GM21367 (cell line): ENCODE data around the gene TBCD.

ENCODE experiments used
- ATAC-seq: cut with Tn5 transposase; IDR thresholded peaks from one replicate; pipeline ENCODE4 v1.9.1; 2021; ENCODE audit not compliant: unreplicated experiment

Gene TBCD

DNA sequence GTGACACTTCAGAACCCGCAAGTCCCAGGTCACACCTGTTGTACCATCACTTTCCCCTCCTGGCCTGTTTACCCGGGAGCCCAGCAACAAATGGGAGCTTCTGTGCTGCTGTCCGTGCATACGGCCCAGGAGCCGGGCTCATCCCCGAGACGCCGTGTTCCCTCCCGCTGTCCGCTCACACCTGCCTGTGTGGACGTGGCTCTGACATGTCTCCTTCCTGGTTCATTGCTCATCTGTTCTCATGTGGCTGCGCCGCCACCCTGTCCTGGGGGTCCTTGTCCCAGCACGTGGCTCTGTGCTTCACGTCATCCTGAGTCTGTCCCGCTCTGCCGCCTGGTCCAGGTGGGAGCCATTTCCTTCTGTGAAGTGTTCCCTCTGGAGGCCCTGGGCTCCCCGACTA is 37.9 kb downstream of the TBCD start:
- no peak for ATAC-seq

DNA sequence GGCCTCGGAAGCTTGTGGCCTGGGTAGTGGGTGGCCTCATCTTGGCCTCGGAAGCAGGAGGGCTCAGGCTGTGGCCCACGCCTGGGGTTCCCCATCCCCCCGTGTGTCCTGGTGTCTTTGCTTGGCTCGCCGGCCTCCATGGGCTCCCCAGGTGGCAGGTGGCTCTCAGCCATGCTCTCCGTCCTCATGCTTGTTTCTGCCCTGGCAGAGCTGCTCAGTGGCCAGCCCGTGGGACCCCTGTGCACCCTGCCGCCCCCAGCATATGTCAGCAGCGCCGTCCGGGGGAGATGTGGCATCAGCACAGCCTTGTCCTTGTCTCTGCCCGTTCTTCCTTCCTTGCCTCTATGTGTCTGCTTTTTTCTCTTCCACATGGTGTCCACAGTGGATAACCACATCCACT is 38.5 kb downstream of the TBCD start:
- no peak for ATAC-seq

DNA sequence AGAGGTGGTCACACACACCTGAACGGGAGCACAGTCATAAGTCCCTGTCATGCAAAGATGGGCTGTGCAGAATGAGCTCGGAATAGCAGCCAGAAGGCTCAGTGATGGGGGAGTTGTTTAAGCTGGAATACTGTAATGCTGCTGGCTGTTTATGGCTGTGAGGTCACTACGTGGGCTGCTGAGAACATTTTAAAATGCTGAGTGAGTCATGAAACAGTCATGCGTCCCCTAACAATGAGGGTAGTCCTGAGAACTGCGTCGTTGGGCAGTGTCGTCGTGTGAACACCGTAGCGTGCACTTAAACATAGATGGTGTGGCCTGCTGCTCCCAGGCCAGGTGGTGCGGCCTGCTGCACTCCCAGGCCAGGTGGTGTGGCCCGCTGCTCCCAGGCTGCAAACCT is 39.7 kb downstream of the TBCD start:
- no peak for ATAC-seq

DNA sequence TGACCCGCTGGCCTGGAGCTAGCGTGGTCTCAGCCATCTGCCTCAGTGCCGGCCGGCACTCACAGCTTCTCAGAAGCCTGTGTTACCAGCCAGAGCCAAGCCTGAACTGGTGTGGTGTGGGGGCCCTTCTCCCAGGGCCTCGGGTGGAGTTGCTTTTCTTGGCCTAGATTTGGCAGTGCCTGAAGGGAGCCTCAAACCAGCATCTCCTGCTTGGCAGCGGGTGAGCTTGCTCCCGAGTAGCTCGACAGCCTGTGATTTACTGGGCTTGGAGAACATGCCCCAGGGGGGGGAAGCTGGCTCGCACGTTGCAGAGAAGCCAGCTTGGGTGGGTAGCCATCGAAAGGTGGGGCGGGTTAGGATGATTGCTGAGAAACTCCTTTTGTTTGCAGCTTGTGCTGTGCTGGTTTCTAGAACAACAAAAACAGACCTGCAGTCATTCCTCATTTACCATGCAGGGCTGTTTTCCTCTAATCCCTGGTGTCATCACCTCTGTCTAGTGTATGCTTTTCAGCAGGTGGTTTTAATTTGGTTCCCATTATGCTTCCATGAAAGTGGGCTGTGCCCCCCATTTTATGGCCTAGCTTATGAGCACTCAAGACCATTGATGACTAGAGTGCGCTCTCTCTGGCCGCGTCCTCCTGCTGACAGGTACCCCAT is 42.2 kb downstream of the TBCD start:
- no peak for ATAC-seq

DNA sequence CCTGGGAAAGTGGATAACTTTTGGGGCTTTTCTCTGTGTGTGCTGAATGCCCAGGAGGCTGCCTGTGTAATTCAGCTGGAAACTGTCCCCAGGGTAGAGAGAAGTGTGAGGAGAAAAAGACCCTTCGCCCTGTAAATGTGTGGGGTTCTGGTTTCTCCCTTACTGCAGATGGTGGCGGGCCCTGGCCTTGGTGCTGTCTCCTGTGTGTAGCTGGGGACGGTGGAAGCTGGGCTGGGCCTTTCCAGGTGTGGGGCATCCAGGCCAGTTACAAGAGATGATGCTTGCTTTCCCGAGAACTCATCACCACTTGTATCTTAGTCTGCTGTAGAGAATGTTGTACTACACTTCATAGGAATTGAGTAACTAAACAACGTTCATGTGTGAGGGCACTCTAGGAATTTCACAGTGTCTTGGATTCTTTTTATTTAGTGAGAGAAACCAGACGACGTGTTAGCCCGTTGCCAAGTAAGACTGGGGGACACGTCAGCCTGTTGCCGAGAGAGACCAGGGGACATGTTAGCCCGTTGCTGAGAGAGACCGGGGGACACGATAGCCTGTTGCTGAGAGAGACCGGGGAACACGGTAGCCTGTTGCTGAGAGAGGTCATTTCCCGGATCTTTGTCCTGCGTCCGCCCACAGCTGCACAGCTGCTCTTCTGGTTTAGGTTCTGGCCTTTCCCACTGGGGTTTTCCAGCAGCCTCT is 43.1 kb downstream of the TBCD start:
- ATAC-seq = no peak

DNA sequence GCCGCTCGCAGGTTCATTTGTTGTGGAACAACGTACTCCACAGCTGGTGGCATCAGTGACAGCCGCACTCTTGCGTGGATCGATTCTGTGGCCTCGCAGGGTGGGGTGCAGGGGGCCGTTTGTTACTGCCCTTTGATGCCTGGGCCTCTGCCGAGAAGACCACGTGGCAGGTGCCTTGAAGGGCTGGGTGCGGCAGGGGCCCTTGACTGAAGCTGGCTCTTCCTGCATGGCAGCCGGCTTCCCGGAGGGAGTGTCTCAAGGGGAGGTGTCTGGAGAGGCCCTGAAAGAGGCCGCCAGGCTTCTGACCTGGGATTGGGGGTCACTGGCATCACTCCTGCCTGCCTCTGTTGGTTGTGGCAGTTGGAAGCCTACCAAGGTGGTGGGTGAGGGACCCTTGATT is 43.8 kb downstream of the TBCD start:
- ATAC-seq = no peak

DNA sequence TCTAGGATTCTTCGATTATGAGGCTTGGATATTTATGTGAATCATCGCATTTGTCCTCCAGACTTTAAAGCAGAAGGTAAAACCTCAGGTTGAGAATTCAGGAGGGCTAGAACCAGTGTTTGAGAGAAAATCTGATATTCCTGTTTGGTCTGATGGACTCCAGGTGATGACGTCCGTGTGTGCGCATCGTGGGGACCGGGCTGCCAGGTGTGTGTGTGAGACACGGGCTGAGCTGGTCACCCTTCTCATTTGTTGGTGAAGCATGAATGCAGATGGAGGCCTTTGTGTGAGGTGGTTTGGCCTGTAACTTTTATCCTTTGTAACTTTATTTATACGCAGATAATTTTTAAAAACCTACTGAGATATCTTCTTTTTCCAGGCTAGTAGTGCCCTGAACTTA is 45.2 kb downstream of the TBCD start:
- ATAC-seq = no peak

DNA sequence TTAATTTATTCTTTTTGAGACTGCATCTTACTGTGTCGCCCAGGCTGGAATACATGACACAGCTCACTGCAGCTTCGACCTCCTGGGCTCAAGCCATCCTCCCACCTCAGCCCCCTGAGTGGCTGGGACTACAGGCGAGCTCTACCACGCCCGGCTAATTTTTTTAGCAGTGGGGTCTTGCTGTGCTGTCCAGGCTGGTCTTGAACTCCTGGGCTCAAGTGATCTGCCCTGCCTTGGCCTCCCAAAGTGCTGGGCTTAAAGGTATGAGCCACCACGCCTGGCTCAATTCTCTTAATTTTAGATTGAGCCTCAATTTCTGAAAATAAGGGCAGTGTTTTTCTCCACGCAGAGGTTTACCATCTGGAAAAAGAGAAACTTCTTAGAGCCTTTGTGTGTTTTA is 46.9 kb downstream of the TBCD start:
- no peak for ATAC-seq

DNA sequence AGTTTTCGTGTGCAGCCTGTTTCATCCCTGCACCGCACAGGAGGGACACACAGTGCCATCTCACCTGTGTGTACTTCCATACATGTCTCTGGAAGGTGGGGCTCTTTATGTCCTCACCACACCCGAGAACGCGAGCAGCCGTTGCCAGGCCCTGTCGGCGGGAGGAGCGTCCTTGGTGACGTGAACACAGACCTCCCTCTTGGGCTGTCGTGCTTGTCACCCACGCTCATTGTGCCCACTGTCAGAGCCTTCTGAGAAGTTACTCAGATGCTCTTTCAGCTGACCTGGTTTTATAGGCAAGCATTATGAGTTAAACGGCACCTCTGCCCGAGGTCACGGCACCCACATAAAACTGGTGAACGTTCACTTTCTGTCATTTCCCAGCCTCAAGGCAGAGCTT is 47.7 kb downstream of the TBCD start:
- ATAC-seq = no peak

DNA sequence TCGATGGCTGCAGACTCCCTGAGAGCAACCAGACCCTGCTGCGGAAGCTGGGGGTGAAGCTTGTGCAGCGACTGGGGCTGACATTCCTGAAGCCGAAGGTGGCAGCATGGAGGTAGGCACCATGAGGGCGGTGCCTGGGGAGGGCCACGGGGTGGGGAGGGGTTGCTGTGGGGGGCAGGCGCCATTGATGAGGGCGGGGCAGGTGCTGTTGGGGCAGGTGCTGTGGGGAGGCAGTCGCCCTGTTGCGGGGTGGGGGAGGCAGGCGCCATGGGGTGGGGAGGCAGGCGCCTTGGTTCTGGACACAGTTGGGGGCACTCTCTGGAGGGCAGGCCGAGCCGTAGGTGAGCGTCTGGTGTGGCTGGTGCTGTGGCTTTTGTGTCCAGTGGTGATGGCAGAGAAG is 49.0 kb downstream of the TBCD start:
- ATAC-seq = no peak

DNA sequence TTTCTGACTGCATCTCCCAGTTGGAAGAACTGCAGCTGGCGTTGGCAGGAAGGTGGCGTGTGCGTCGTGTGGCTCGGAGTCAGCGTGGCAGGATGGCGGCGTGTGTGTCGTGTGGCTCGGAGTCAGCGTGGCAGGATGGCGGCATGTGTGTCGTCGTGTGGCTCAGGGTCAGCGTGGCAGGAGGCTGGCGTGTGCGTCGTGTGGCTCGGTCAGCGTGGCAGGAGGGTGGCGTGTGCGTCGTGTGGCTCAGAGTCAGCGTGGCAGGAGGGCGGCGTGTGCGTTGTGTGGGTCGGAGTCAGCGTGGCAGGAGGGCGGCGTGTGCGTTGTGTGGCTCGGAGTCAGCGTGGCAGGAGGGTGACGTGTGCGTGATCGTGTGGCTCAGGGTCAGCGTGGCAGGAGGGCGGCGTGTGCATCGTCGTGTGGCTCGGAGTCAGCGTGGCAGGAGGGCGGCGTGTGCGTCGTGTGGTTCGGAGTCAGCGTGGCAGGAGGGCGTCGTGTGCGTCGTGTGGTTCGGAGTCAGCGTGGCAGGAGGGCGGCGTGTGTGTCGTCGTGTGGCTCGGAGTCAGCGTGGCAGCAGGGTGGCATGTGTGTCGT is 49.6 kb downstream of the TBCD start:
- no peak for ATAC-seq

DNA sequence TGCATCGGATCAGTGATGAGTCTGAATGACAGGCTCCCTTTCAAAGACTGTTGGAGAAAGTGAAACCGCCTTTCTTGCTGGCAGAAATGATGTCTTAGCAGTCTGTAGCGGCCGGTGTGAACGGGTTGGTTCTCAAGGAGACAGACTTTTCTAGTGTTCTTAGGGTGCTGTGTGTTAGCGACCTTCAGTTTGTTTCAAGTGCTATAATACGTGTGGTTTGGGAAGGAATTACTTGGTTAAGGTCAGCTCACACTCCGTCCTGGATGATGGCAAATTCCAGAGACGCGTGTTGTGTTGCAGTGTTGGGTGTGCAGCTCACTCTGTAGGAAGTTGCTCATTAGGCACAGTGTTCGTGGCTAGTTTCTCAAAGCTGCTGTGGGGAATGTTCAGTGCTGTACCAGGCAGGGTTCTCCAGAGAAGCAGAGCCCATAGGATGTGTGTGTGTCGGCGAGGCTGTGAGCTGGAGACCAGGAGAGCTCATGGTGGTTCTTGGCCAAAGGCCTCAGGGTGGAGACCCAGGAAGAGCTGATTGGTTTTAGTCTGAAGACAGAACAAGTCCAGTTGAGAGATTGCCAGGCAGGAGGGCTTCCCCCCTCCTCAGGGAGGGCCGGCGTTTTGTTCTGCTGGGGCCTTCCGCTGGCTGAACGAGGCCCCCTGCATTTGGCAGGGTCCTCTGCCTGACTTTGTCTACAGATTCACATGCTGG is 50.4 kb downstream of the TBCD start:
- no peak for ATAC-seq

DNA sequence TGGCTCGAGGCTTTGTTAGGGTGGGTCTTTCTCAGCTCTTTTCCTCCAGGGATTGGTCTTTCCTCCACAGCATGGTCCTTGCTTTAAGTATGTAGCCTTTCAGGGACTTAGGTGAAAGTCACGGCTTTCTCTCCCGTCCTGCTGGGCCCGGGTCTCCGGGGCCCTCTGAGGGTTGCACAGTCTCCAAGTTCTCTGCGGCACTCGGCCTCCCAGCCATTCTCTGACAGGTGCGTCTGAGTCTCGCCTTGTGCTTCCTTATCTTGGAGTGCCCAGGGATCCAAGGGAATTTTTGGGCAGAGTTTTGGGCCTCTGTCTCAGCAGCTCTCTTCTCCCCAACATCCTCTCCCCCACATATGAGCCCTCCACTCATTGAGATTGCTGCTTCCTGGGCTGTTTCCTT is 51.3 kb downstream of the TBCD start:
- no peak for ATAC-seq

DNA sequence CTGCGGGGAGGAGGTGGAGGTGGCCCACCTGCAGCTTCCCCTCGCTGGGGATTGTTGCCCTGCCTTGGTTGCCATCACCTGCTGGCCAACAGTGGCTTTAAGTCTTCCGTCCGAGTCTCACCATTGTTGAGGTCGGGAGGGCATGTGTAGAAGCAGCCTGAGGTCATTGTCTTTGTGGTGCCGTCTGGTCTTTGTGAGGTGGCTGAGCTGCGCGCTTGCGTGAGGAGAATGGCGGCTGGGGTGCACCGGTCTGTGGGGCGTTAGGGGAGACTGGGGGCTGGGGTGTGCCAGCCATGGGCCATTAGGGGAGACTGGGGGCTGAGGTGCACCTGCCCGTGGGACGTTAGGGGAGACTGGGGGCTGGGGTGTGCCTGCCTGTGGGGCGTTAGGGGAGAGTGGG is 51.7 kb downstream of the TBCD start:
- no peak for ATAC-seq

DNA sequence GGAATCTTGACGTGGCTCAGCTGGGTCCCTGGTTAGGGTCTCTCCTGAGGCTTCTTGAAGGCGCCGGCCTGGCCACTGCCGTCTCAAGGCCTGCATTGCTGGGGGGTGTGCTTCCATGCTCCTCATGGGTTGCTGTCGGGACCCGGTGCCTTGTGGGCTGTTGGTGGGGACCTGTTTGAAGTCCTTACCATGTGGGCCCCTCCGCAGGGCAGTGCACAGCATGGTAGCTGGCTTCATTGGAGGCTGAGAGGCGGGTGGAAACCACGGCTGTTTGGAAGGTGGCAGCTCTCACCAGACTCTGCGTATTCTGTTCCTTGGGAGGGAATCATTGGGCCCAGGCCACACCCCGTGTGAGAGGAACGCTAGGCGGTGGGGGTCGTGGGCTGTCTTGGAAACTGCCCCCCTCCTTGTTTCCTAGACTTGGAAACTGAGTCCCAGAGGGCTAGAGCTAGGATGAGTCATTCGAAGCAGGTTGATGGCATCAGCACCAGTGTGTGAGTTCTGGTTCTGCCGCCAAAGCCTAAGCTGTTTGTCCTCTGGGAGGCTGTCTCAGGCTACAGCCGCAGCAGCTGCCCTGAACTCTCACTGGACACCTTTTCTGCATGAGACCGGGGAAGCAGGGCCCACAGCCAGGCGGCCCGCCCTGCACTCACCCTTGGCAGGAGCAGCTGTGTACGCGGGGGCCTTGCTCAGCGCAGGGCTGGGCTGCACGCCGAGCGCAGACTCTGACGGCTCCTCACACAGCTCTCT is 52.8 kb downstream of the TBCD start:
- no peak for ATAC-seq

DNA sequence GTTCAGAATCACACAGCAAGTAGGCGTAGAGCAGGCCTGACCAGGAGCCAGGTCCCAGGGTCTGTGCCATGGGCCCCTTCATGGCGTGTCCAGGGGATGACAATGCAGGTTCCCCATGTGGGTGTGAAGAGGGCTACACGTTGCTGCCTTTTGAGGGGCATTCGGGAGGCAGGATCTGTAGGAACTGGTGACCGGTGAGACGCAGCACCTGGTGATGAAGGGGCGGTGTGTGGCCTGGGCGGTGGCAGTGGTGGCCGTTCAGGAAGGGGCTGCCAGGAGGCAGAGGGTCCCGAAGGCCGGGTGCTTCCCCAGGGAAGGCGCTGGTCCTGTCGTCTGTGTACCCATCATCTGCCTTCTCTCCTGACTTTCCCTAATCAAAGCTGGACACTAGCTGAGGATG is 53.4 kb downstream of the TBCD start:
- no peak for ATAC-seq

DNA sequence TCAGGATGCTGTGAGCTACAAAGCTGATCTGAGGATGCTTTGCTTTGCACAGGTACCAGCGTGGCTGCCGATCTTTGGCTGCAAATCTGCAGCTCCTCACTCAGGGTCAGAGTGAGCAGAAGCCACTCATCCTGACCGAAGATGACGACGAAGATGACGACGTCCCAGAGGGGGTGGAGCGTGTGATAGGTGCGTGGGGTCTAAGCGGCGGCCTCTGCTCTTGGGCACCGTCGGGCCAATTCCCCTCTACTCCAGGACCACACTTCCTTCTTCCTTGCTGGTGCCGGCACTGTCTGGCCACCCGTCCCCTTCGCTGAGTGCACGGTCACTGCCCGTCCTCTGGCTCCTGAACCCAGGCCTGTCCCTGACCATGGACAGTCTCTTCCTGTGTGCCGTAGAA is 54.0 kb downstream of the TBCD start:
- no peak for ATAC-seq

DNA sequence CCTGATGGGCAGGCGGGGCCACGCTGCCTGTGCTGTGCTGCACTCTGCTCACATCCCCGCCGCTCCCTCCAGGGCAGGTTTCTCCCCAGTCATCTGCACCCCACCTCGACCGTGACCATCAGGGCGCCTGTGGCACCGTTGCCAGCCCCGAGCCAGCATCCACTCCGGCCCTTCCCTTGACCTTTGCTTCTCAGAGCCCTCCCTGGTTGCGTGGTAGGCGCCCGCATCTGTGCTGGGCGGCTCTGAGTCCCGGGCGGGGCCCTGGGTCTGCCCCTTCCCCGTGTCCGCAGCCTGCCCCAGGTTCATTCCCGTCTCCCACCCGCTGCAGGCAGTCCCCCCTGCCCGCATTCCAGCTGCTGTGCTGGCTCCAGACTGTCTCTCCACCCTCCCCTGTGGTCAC is 54.8 kb downstream of the TBCD start:
- no peak for ATAC-seq

DNA sequence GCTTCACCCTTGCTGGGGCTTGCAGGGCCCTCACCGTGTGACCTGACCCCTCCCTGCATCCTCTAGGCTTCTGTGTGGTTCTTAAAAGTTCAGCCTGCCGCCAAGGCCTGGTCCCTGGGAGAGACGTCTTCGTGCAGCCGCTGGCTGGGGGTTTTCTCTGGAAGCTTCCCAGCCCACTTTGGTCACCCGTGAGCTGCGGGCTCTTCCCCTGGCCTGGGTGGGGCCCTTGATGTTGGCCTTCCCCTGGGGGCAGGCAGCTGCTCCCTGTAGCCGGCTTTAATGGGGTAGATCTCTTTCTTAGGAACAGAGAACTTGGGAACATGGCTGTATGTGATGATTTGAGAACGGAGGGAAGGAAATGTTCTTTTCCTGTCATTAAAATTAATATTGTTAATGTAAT is 55.2 kb downstream of the TBCD start:
- no peak for ATAC-seq

DNA sequence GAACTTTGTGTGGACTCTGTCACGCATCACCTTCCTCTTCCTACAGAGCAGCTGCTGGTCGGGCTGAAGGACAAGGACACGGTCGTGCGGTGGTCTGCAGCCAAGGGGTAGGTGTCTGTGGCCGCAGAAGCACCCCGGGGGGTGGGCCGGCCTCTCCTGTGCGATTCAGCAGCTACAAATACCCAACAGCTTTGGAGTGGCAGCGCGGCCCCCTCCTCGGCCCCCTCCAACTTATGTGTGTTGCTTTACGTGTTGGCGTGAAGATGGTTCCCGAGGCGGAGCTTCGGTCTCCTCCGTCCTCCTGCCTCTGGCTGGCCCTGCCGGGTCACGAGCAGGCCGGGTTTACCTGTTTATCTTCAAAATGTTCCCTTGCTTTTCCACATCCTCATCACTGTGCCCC is 55.7 kb downstream of the TBCD start:
- no peak for ATAC-seq

DNA sequence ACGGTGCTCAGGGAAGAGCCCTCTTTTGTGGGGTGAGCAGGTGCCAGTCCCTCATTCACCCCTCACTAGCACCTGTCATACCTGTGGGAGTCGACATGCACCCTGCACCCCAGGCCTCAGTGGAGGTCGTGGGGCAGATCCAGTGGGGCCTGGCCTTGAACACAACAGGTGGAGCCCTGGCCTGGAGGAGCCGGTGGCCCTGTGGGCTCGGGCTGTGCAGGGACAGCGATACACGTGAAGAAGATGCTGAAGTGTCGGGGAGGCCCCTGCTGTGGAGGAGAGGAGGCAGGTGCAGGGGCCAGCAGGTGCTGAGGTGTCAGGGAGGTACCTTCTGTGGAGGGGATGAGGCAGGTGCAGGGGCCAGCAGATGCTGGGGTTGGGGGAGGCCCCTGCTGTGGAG is 56.1 kb downstream of the TBCD start:
- no peak for ATAC-seq
